ENCODE measurements around the gene KLHL13.

GRCh38 chrX:118117741-118118140 is 1.1 kb upstream of the KLHL13 start:
- TF ChIP-seq CTCF (IDR thresholded peaks at IDR 0.05 in 2 of 3, conservative IDR thresholded peaks at IDR 0.05 in 1 of 3; ENCODE audit: borderline replicate concordance in 1 of 3, insufficient read depth in 1 of 3, low read depth in 2 of 3, low read length in 2 of 3) = no peak
- no peak for TF ChIP-seq POLR2A (IDR thresholded peaks at IDR 0.05; ENCODE audit: borderline replicate concordance, extremely low read depth, insufficient read depth, insufficient read length)
- TF ChIP-seq TCF7L2 (IDR thresholded peaks at IDR 0.05; ENCODE audit: borderline replicate concordance, extremely low read depth, insufficient read depth, insufficient read length) = no peak
- TF ChIP-seq POLR2AphosphoS5 (IDR thresholded peaks at IDR 0.05; ENCODE audit: low read depth, low read length) = no peak
- TF ChIP-seq YY1 (IDR thresholded peaks at IDR 0.05; ENCODE audit: extremely low read depth, insufficient replicate concordance, low read depth, low read length) = no peak
- no peak for TF ChIP-seq RAD21 (IDR thresholded peaks at IDR 0.05; ENCODE audit: low read depth)

Measured in HCT116 (cell line).